Left renal pelvis (tissue), 4 donors: ENCODE data around the gene CSPG4. TPM values are rescaled to one million over a fixed set of nuclear protein-coding genes. Genes with fewer than 3 reads are reported as not detected.
"Not testable (repeated sequence)": the region's sequence is repeated elsewhere in the genome, so short reads cannot be mapped to it uniquely, and the experiment has no call there.

Experiments
- DNase-seq, 4 donors: peaks; one replicate each; pipeline ENCODE4 v3.0.0-alpha.2; 2013; ENCODE audit warnings: low read depth in 4 of 4, low spot score in 3 of 4
- polyA plus RNA-seq, 4 donors: library from polyadenylated mRNA; unstranded; fragments of 120-200 nt; gene quantifications; one replicate each; pipeline ENCODE4 v1.2.1, GENCODE V29; 2013; ENCODE audit not compliant: insufficient read length in 4 of 4

Gene CSPG4
- polyA plus RNA-seq, 4 donors = 7.6 to 8.6 (median 8.5) TPM

DNA sequence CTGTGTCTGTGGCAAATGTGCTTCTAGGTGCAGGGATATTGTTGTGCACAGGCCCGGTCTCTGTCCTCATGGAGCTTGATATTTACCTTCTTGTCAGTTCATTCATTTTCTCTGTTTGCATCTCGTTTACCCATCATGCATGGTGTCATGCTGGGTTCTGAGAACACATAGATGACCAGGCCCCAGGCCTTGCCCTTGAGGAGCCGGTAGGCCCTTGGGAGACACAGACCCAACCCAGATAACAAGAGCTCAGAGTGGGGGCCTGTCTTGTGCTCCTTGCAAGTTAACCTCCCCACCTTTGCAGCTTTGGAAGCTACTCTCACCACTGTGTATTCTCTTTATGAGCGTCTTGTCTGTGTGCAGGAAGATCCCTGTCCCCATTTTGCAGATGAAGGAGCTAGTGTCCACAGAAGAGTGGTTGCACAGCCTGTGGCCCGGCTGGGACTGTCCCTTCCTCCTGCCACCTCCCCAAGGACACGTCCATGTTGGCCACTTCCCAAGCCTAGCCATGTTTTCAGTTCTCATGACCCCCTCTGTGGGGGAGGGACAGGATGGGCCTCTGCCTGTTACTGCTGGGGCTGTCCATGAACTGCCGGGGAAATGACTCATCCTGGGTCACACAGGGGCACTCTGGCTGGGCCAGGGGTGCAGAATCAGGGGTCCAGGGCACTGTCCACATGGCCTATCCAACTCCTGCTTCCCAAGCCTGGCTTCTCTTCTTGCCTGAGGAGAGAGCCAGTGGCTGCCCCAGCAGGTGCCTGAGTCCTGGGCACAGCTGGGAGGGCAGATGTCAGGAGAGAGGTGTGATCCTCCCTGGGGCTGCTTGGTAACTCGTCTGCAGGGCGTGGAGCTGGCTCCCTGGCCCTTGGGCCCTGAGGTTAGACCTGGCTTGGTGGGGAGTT lies 61.5 kb downstream of the CSPG4 start:
- DNase-seq = no peak

- no peak for DNase-seq
Measured at GRCh38 chr15:75649848-75650247, 62.8 kb downstream of the CSPG4 start.

DNA sequence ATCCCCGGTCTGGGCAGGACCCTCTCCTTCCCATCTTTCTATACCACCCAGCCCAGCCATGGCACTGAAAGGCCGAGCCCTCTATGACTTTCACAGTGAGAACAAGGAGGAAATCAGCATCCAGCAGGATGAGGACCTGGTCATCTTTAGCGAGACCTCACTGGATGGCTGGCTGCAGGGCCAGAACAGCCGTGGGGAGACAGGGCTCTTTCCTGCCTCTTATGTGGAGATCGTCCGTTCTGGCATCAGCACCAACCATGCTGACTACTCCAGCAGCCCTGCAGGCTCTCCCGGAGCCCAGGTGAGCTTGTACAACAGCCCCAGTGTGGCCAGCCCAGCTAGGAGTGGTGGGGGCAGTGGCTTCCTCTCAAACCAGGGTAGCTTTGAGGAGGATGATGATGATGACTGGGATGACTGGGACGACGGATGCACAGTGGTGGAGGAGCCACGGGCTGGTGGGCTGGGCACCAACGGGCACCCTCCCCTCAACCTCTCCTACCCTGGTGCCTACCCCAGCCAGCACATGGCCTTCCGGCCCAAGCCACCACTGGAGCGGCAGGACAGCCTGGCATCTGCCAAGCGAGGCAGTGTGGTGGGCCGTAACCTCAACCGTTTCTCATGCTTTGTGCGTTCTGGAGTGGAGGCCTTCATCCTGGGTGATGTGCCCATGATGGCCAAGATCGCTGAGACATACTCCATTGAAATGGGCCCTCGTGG lies 63.4 kb downstream of the CSPG4 start:
- no peak for DNase-seq

DNA sequence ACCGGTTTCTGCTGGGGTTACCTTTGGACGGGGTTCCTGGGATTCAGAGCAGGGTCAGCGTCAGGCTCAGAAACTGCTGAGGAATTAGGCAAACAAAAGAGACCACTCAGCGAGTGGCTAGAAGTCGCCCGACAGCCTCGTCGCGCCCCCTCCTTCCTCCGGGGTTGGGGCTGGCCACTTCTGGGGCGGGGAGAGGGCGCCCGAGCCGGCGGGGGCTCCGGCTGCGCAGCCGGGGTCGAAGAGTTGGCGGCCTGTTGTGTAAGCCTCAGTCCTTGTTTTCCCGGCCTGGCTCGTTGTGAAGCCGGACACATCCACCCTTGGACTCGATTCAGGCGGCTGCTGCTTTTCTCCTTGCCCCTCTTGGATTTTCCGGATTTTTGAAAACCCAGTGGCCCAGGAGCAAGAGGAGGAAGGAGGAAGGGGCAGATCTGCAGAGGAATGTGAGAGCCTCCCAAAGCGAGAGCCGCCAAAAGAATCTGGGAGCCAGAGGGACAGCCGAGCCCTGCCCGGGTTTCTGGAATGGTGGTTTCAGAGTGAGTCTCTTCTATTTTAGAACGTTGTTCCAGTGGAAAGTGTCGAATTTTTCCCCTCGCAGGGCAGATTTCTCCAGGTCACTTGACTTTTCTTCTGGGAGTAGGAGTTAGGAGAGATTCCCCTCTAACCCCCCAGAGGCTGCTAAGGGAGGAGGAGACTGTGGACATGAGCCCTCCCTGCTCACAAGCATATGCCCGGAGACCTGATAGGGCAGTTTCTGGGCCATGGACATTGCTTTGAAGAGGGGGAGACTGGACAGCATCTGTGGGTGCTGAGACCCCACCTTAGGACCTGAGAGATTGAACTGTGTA lies 64.3 kb downstream of the CSPG4 start:
- no peak for DNase-seq

DNA sequence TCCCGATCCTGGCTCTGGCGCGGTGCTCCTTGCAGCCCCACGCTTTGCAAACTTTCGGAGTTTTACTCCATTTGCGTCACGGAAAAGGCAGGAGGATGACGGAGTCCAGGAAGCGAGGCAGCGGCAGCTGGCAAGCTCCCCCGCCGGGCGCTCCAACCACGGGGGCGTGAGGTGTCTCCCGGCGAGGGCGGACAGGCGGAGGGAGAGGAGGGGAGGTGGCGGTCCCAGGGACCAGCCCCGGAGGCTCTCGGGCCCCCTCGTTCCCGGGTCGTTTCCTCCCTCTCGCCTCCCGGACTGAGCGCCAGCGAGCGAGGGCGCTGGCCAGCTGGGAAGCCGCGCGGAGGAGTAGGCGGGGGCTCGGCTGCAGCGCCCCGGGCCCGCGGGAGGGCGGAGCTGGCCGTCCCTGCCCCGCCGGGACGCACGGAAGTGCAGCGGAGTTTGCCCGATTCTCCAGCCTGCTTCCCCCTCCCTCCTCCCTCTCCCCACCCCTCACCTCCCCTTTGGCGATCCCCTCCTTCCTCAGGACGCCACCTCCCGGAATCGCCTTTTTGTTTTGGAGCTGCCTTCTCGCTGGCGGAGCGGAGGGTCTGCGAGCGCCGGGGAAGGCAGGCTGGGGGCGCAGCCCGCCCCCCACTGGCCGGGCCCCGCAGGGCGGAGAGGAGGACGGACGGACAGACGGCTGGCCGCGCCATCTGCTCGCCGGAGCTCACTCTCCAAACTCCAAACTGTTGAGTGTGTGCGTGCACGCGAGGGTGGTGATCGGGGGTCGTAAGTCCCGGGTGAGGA lies 65.1 kb downstream of the CSPG4 start, which contains the start of gene SNX33:
Gene SNX33 (plus strand): TSS at position 543 of the 786 bp plus-strand sequence. CDS start 1,191 bp downstream, outside the sequence.
- DNase-seq = peak in 3 of 4 donors; percentile 64 to 73 (median 68)

DNA sequence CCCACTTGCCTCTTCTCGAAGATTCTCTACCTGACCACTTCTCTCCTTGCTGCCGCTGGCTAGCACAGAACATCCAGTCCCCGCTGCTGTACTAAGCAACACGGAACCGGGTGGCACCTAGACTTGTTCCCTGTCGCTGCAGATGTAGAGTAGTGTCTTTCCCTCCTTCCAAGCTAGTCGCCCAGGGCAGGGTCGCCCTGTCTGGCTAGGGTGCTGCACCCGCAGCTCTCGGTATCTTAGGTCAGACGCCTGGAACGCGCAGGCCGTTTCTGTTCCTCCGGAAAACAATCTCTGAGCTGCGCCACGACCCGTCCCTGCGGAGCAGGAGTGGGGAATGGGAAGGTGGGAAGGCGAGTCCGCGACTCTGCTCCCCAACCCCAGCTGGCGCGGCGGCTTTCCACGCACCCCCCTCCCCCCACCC lies 65.7 kb downstream of the CSPG4 start:
- no peak for DNase-seq

- DNase-seq = no peak
Measured at GRCh38 chr15:75646112-75646943, 66.3 kb downstream of the CSPG4 start.

DNA sequence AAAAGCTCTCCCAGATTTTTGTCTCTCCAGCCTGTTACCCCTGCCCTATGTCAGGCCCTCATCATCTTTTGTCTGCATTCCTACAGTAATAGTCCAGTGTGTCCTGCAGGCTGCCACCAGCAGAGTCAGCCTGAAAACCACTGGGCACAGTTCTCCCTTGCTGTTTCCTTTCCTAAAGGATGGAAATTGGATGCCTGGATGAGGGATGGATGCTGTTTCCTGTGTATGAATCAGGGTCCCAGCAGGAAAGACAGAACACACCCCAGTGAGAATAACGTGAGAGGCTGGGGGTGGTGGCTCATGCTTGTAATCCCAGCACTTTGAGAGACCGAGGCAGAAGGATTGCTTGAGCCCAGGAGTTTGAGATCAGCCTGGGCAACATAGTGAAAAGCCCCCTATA lies 68.3 kb downstream of the CSPG4 start:
- no peak for DNase-seq

- DNase-seq = no peak
Measured at GRCh38 chr15:75641603-75642002, 71.0 kb downstream of the CSPG4 start.

DNA sequence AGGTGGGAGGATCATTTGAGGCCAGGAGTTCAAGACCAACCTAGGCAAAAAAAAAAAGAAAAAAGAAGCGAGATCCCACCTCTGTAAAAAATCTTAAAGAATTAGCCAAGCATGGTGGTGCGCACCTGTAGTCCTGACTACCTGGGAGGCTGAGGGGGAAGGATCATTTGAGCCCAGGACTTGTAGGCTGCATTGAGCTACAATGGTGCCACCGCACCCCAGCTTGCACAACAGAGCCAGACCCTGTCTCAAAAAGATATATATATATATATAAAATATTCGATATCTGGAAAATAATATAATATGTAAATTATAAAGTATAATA lies 71.5 kb downstream of the CSPG4 start:
- no peak for DNase-seq

- DNase-seq = no peak
Measured at GRCh38 chr15:75640483-75641178, 72.0 kb downstream of the CSPG4 start.

DNA sequence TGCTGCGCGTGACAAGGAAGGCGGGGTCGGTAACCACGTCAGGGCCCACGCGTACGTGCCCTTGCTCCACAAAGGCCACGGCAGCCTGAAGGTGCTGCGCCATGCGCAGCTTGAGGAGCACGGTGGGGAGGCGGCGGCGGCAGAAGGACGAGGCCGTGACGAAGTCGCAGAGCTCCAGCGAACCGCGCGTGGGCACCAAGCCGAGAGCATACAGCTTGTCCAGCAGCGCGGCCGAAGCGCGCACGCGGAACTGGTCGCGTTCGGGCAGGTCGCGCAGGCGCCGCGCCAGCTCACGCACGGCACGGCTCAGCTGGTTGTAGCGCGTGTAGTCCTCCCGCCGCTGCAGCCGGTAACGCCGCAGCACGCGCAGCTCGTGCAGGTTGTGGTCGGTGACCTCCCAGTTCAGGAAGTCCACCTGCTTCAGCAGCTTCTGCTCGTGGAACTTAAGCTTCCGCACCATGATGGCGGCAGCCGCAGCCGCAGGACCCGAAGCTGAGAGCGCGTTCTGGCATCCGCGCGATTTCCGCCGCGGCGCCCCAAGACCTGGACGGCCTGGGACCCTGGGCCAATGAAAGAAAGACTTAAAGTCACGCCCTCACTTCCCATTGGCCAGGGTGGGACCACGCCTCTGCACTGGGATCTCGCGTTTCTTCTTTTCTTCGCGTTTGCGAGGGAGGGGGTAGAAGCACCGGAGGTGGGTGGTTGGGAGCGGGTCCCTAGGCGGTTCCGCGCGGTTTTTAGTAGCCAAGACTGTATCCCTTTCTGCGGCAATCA lies 72.8 kb downstream of the CSPG4 start, which contains the start of gene IMP3:
Gene IMP3 (minus strand): TSS at position 516 of the 774 bp plus-strand sequence. CDS start 56 bp downstream, at position 460.
- peak; percentile 93 to 95 (median 94) for DNase-seq

GRCh38 chr15:75639191-75639708 lies 73.4 kb downstream of the CSPG4 start:
- no peak for DNase-seq

DNA sequence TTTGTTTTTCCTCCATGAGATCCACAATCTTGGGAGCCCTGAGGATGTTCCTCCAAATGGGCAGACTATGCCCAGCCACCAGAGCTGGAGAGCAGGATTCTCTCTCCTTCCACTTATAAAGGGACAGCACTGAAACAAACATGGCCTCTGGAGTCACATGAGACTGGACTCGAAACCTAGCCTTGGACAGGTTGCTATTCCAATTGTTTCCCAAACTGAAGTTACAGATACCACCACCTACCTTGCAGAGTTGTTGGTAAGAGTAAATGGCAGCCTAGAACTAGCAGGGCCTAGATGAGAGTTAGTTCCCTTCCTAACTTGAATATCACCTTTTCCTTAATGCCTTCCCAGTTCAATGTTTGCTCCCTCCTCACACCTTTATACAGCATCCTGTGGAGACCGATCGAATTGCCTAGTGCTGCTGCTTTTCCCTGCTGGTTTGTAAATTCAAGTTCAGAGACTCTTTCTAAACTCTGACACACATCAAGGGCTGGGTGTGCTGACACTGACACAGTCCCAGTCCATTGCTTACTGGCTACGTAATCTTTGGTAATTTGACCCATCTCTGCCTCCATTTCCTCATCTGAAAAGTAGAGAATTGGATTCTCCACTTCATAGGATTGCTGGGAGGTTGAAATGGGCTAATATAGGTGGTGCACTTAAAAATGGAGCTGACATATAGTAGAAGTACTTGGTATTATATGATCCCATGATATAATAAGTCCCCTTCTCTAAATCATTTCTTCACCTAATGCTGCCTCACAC lies 75.2 kb downstream of the CSPG4 start:
- no peak for DNase-seq

- DNase-seq = no peak
Measured at GRCh38 chr15:75636026-75636425, 76.6 kb downstream of the CSPG4 start.

GRCh38 chr15:75633922-75634321 lies 78.7 kb downstream of the CSPG4 start:
- not testable (repeated sequence) for DNase-seq

GRCh38 chr15:75631935-75632334 lies 80.7 kb downstream of the CSPG4 start:
- no peak for DNase-seq
